Mucosa of descending colon (tissue), 3 donors: ENCODE results near the gene FAM234B. TPM values are rescaled to one million over a fixed set of nuclear protein-coding genes. Genes with fewer than 3 reads are reported as not detected.

Experiments
- ATAC-seq: fragments of 200-7000 bp; cut with Tn5 transposase; one replicate; pipeline ENCODE4 v1.9.1; 2020; ENCODE audit warnings: mild to moderate bottlenecking, moderate library complexity
- DNase-seq, 3 donors: peaks; one replicate each; pipeline ENCODE4 v3.0.0-alpha.2; 2020
- H3K36me3 ChIP-seq: fragments of 200-600 bp; one replicate; pipeline ENCODE4 v1.8.0; 2021; ENCODE audit warnings: low read depth, mild to moderate bottlenecking
- H3K4me1 ChIP-seq: fragments of 200-600 bp; one replicate; pipeline ENCODE4 v1.8.0; 2021; ENCODE audit warnings: low read depth, mild to moderate bottlenecking
- H3K4me3 ChIP-seq: fragments of 200-600 bp; one replicate; pipeline ENCODE4 v1.8.0; 2021; ENCODE audit warnings: mild to moderate bottlenecking
- H3K9me3 ChIP-seq: fragments of 200-600 bp; one replicate; pipeline ENCODE4 v1.8.0; 2021; ENCODE audit warnings: mild to moderate bottlenecking
- CTCF ChIP-seq: fragments of 200-600 bp; IDR thresholded peaks from one replicate; pipeline ENCODE4 v1.8.0; 2022; ENCODE audit warnings: antibody characterized with exemption, mild to moderate bottlenecking
- intact Hi-C, 2 donors: fragments of 100-400 bp; cut with DNase I in 1 of 2; cut with micrococcal nuclease in 1 of 2; formaldehyde crosslinking; loops; one replicate each; pipeline versions ENCODE4 v1.11.0 to v1.11.1; 2022; cut with DNase I, micrococcal nuclease
- total RNA-seq, 3 donors: library from RNA; stranded (reverse); fragmentation: NEBNext Ultra II Directional in 2 of 3; extraction: Animal tissue kit (Norgen Biotek cat#: 25700) in 2 of 3; gene quantifications; one replicate each; pipeline versions ENCODE4 v1.2.1 to v1.2.4, GENCODE V29; 2021 to 2023
- donor health status: DM: no; HTN: no; CAD: no; lungs with moderate emphysema.
- donor health status: DM: no; HTN: no; CAD: no.
- donor health status: DM: no; HTN: yes; CAD: no.

FAM234B gene
- total RNA-seq, 3 donors from 2014 or later = 1.4 to 3.4 (median 1.9) TPM

GRCh38 chr12:13007496-13008233 lies 36.5 kb upstream of the FAM234B start:
- ATAC-seq = no peak
- intact Hi-C loops = no loop called here
- no peak for TF ChIP-seq CTCF
- H3K9me3 ChIP-seq = no peaks in the 10 kb centered on the region
- no peaks in the 10 kb centered on the region for H3K4me1 ChIP-seq
- H3K36me3 ChIP-seq = no peaks in the 10 kb centered on the region
- no peak overlapping the region for H3K4me3 ChIP-seq
- DNase-seq = no peak

- Histone ChIP-seq H3K36me3 (no peaks in the 10 kb centered on the region), H3K4me1 (no peaks in the 10 kb centered on the region), H3K9me3 (no peaks in the 10 kb centered on the region), H3K4me3 (no peak overlapping the region)
- intact Hi-C loops = no loop called here
- no peak for TF ChIP-seq CTCF
- ATAC-seq (no peak), DNase-seq (no peak)
Measured at GRCh38 chr12:13008741-13009380, 35.3 kb upstream of the FAM234B start.

GRCh38 chr12:13011098-13011497 lies 33.1 kb upstream of the FAM234B start:
- no peak for DNase-seq
- no peaks in the 10 kb centered on the region for H3K4me1 ChIP-seq
- no peak for TF ChIP-seq CTCF
- intact Hi-C loops = no loop called here
- H3K36me3 ChIP-seq = no peaks in the 10 kb centered on the region
- ATAC-seq = no peak
- no peak overlapping the region for H3K4me3 ChIP-seq
- H3K9me3 ChIP-seq = no peaks in the 10 kb centered on the region

GRCh38 chr12:13022851-13023271 lies 21.3 kb upstream of the FAM234B start:
- no peaks in the 10 kb centered on the region for H3K4me1 ChIP-seq
- no peaks in the 10 kb centered on the region for H3K36me3 ChIP-seq
- ATAC-seq (no peak), DNase-seq (no peak)
- H3K4me3 ChIP-seq = no peak overlapping the region
- intact Hi-C loops = no loop called here
- TF ChIP-seq CTCF = no peak
- no peaks in the 10 kb centered on the region for H3K9me3 ChIP-seq

- intact Hi-C loops = no loop called here
- no peak for TF ChIP-seq CTCF
- Histone ChIP-seq H3K9me3 (no peaks in the 10 kb centered on the region), H3K36me3 (no peaks in the 10 kb centered on the region), H3K4me3 (no peak overlapping the region), H3K4me1 (no peaks in the 10 kb centered on the region)
- ATAC-seq (peak; percentile 73), DNase-seq (peak in 1 of 3 donors; percentile 35)
Measured at GRCh38 chr12:13023811-13024530, 20.2 kb upstream of the FAM234B start.
